H1 (cell line): ENCODE results near the gene DMRT1. TPM values are rescaled to one million over a fixed set of nuclear protein-coding genes. Genes with fewer than 3 reads are reported as not detected.

ENCODE experiments used
- CTCF ChIA-PET: fragments of 300-600 bp; sonication (Branson Sonifier 250); formaldehyde crosslinking; loops from one replicate; lab custom pipeline; 2021; ENCODE audit not compliant: partially characterized antibody; lab: Charles Lee
- POLR2A ChIA-PET: fragments of 300-600 bp; sonication (Branson Sonifier 250); formaldehyde crosslinking; loops from one replicate; lab custom pipeline; 2021; ENCODE audit warnings: inconsistent platforms; ENCODE audit not compliant: partially characterized antibody; lab: Charles Lee
- DNase-seq, 2 experiments: peaks; one replicate each; pipeline versions ENCODE4 v3.0.0 to v3.0.0-alpha.2; 2010 to 2022; ENCODE audit warnings: low spot score in 2 of 2, low read depth in 1 of 2, mixed read lengths in 1 of 2
- FAIRE-seq: peaks from 2 replicates; lab custom pipeline; 2011; peaks lifted over from hg19 to GRCh38; lab: Jason Lieb, UNC
- H2AFZ ChIP-seq: 2 replicates; pipeline ENCODE4 v1.8.1; 2012; ENCODE audit warnings: low read length, inconsistent platforms
- H2AK5ac ChIP-seq: 2 replicates; pipeline ENCODE4 v1.6.1; 2013; ENCODE audit warnings: low read depth, low read length
- H2BK120ac ChIP-seq: replicated peaks from 2 replicates; pipeline ENCODE3; 2013; ENCODE audit warnings: low read depth, low read length, inconsistent platforms
- H2BK12ac ChIP-seq: 2 replicates; pipeline ENCODE4 v1.6.1; 2013; ENCODE audit warnings: low read depth, low read length
- H2BK15ac ChIP-seq: 2 replicates; pipeline ENCODE4 v1.6.1; 2013; ENCODE audit warnings: low read length
- H2BK20ac ChIP-seq: 2 replicates; pipeline ENCODE4 v1.6.1; 2013; ENCODE audit warnings: low read length
- H2BK5ac ChIP-seq: 2 replicates; pipeline ENCODE4 v1.6.1; 2013; ENCODE audit warnings: low read depth, low read length
- H3K14ac ChIP-seq: 2 replicates; pipeline ENCODE4 v1.6.1; 2013; ENCODE audit warnings: inconsistent platforms; ENCODE audit not compliant: insufficient read length
- H3K18ac ChIP-seq: 2 replicates; pipeline ENCODE4 v1.6.1; 2013; ENCODE audit warnings: low read length; ENCODE audit errors: extremely low read depth
- H3K23ac ChIP-seq: 2 replicates; pipeline ENCODE4 v1.6.1; 2013; ENCODE audit warnings: inconsistent platforms; ENCODE audit not compliant: insufficient read length
- H3K23me2 ChIP-seq: 2 replicates; pipeline ENCODE4 v1.6.1; 2013; ENCODE audit warnings: low read depth, low read length
- H3K27ac ChIP-seq: 2 replicates; pipeline ENCODE4 v1.6.1; 2011; ENCODE audit warnings: low read depth, low read length, inconsistent platforms
- H3K27me3 ChIP-seq, 4 experiments: replicated peaks in 1 of 4; 1 replicate in 1 of 4; 2 replicates in 3 of 4; pipeline versions ENCODE4 v1.6.1 to v1.8.1; 2011 to 2013; ENCODE audit warnings: low read length in 3 of 4, mild to moderate bottlenecking in 3 of 4, inconsistent platforms in 2 of 4, mixed read lengths in 2 of 4, moderate library complexity in 1 of 4; ENCODE audit not compliant: control insufficient read depth in 3 of 4, insufficient read depth in 3 of 4; ENCODE audit errors: extremely low read depth in 1 of 4
- H3K36me3 ChIP-seq, 4 experiments: 2 replicates each; pipeline versions ENCODE4 v1.6.1 to v1.8.1; 2011 to 2013; ENCODE audit warnings: mild to moderate bottlenecking in 4 of 4, low read length in 3 of 4, moderate library complexity in 2 of 4, control low read depth in 1 of 4, inconsistent platforms in 1 of 4; ENCODE audit not compliant: insufficient read depth in 4 of 4, control insufficient read depth in 2 of 4
- H3K4ac ChIP-seq: replicated peaks from 2 replicates; pipeline ENCODE3; 2013; ENCODE audit warnings: low read length, low read depth, mixed read lengths, inconsistent platforms; ENCODE audit not compliant: insufficient read length
- H3K4me1 ChIP-seq, 4 experiments: replicated peaks in 1 of 4; 1 replicate in 1 of 4; 2 replicates in 3 of 4; pipeline versions ENCODE4 v1.6.1 to v1.8.1; 2011 to 2013; ENCODE audit warnings: low read length in 3 of 4, inconsistent platforms in 2 of 4, mixed read lengths in 1 of 4; ENCODE audit not compliant: insufficient read depth in 4 of 4, control insufficient read depth in 3 of 4
- H3K4me2 ChIP-seq, 2 experiments: 2 replicates each; pipeline versions ENCODE4 v1.6.1 to v1.8.1; 2011 to 2013; ENCODE audit warnings: low read depth in 2 of 2, low read length in 2 of 2, control low read depth in 1 of 2, inconsistent platforms in 1 of 2, mild to moderate bottlenecking in 1 of 2; ENCODE audit not compliant: insufficient read depth in 1 of 2
- H3K4me3 ChIP-seq, 4 experiments: fragments of 200-600, 300-600 bp in 1 of 4; sonication (generic), shearing (Covaris generic), sonication (Bioruptor Twin) in 1 of 4; 2 replicates each; pipeline versions ENCODE4 v1.5.1 to v1.8.1; 2011 to 2016; ENCODE audit warnings: low read length in 4 of 4, low read depth in 3 of 4, control low read depth in 2 of 4, inconsistent platforms in 2 of 4, mild to moderate bottlenecking in 2 of 4, mixed read lengths in 1 of 4, moderate library complexity in 1 of 4; ENCODE audit not compliant: insufficient read depth in 2 of 4; ENCODE audit errors: extremely low read depth in 1 of 4
- H3K56ac ChIP-seq: replicated peaks from 2 replicates; pipeline ENCODE3; 2013; ENCODE audit warnings: low read depth, mild to moderate bottlenecking, mixed read lengths, low read length, inconsistent platforms; ENCODE audit not compliant: insufficient read length
- H3K79me1 ChIP-seq: 2 replicates; pipeline ENCODE4 v1.6.1; 2013; ENCODE audit warnings: low read depth, low read length, control low read depth
- H3K79me2 ChIP-seq, 2 experiments: 2 replicates each; pipeline versions ENCODE4 v1.6.1 to v1.8.1; 2012 to 2013; ENCODE audit warnings: low read length in 2 of 2, mild to moderate bottlenecking in 2 of 2, inconsistent platforms in 1 of 2; ENCODE audit not compliant: insufficient read depth in 2 of 2, control insufficient read depth in 1 of 2
- H3K9ac ChIP-seq, 4 experiments: replicated peaks in 1 of 4; 1 replicate in 1 of 4; 2 replicates in 3 of 4; pipeline versions ENCODE4 v1.6.1 to v1.8.1; 2011 to 2013; ENCODE audit warnings: low read depth in 3 of 4, low read length in 3 of 4, control low read depth in 2 of 4, mild to moderate bottlenecking in 2 of 4, moderate library complexity in 2 of 4, inconsistent platforms in 1 of 4; ENCODE audit errors: extremely low read depth in 1 of 4
- H3K9me3 ChIP-seq, 2 experiments: 2 replicates each; pipeline versions ENCODE4 v1.6.1 to v1.8.1; 2012 to 2013; ENCODE audit warnings: mild to moderate bottlenecking in 2 of 2, moderate library complexity in 2 of 2, control low read depth in 1 of 2, inconsistent platforms in 1 of 2, low read depth in 1 of 2, low read length in 1 of 2, mixed read lengths in 1 of 2; ENCODE audit not compliant: insufficient read depth in 2 of 2
- H4K20me1 ChIP-seq, 2 experiments: replicated peaks in 1 of 2; 2 replicates each; pipeline versions ENCODE3 to v1.8.1; 2011 to 2013; ENCODE audit warnings: inconsistent platforms in 2 of 2, low read length in 2 of 2, mild to moderate bottlenecking in 1 of 2; ENCODE audit not compliant: insufficient read depth in 2 of 2, control insufficient read depth in 1 of 2
- H4K5ac ChIP-seq: 2 replicates; pipeline ENCODE4 v1.6.1; 2013; ENCODE audit warnings: low read length, low read depth, mixed read lengths, inconsistent platforms; ENCODE audit not compliant: insufficient read length
- H4K8ac ChIP-seq: 2 replicates; pipeline ENCODE4 v1.8.0; 2013; ENCODE audit warnings: mild to moderate bottlenecking, moderate library complexity, low read length, inconsistent platforms; ENCODE audit not compliant: insufficient read depth; ENCODE audit errors: extremely low read depth
- H4K91ac ChIP-seq: replicated peaks from 2 replicates; pipeline ENCODE3; 2013; ENCODE audit warnings: low read length, mixed read lengths, inconsistent platforms; ENCODE audit not compliant: insufficient read length
- CHD2 ChIP-seq: IDR thresholded peaks from 2 replicates; pipeline ENCODE4 v1.6.1; 2012; ENCODE audit warnings: low read length, improper control_type of control experiment
- EZH2 ChIP-seq: fragments of 200-600 bp; sonication (generic); IDR thresholded peaks from 2 replicates; pipeline ENCODE4 v1.7.1; 2012; ENCODE audit warnings: low read depth, mild to moderate bottlenecking, moderate library complexity, low read length, inconsistent platforms; ENCODE audit not compliant: severe bottlenecking
- KDM1A ChIP-seq: fragments of 200-600, 300-600 bp; sonication (generic); IDR thresholded peaks from 2 replicates; pipeline ENCODE4 v1.7.1; 2016; ENCODE audit warnings: mild to moderate bottlenecking, low read length, borderline replicate concordance
- MAFK ChIP-seq: IDR thresholded peaks from 2 replicates; pipeline ENCODE4 v1.6.1; 2012; ENCODE audit warnings: low read depth, mild to moderate bottlenecking, improper control_type of control experiment, low read length
- RBBP5 ChIP-seq: IDR thresholded peaks from 2 replicates; pipeline ENCODE4 v1.7.1; 2012; ENCODE audit warnings: low read depth, mild to moderate bottlenecking, inconsistent platforms, low read length, moderate library complexity, borderline replicate concordance
- SAP30 ChIP-seq: fragments of 300-600 bp; sonication (generic); IDR thresholded peaks from 2 replicates; pipeline ENCODE4 v1.7.1; 2012; ENCODE audit warnings: low read length, moderate library complexity, mild to moderate bottlenecking, inconsistent platforms; ENCODE audit not compliant: insufficient read depth, insufficient replicate concordance
- SP4 ChIP-seq: IDR thresholded peaks from 2 replicates; pipeline ENCODE4 v1.6.1; 2012; ENCODE audit warnings: low read length, inconsistent platforms
- TCF12 ChIP-seq: IDR thresholded peaks from 2 replicates; pipeline ENCODE4 v1.6.1; 2011; ENCODE audit warnings: low read depth, mild to moderate bottlenecking, low read length
- TEAD4 ChIP-seq: IDR thresholded peaks from 2 replicates; pipeline ENCODE4 v1.6.1; 2012; ENCODE audit warnings: low read depth, low read length, inconsistent platforms, mixed read lengths
- WGBS, 2 experiments: shearing (Covaris generic) in 1 of 2; methylation state at CpG; one replicate each; pipeline versions ENCODE4 v1.1.6 to v1.1.7; 2013 to 2015; ENCODE audit warnings: low lambda C conversion rate in 2 of 2, mixed read lengths in 2 of 2, inconsistent platforms in 1 of 2, low coverage in 1 of 2, missing lambda C conversion rate in 1 of 2; ENCODE audit not compliant: insufficient replicate concordance in 2 of 2, insufficient coverage in 1 of 2, insufficient read length in 1 of 2; ENCODE audit errors: extremely low coverage in 1 of 2, missing lambda C conversion rate in 1 of 2; 5-methylcytosine and 5-hydroxymethylcytosine counted together
- polyA plus RNA-seq, 7 experiments: library from polyadenylated mRNA; depleted of rRNA in 3 of 7; stranded (reverse) in 5 of 7; unstranded in 2 of 7; fragments of >200 nt in 5 of 7; fragments of 200-250 nt in 2 of 7; gene quantifications; 1 replicate in 5 of 7; 2 replicates in 1 of 7; 4 replicates in 1 of 7; pipeline versions ENCODE4 v1.2.1 to v1.2.3, GENCODE V29; 2011 to 2013; ENCODE audit warnings: missing spikeins in 2 of 7, mixed read lengths in 2 of 7
- total RNA-seq: library from RNA; stranded (reverse); fragmentation: NEBNext Ultra II Directional; extraction: Animal tissue kit (Norgen Biotek cat#: 25700); gene quantifications from 2 replicates; pipeline ENCODE4 v1.2.1, GENCODE V29; 2021
- TF ChIP-seq, protein P1 (sequence below): IDR thresholded peaks from 2 replicates; pipeline ENCODE4 v1.6.1; 2011; ENCODE audit warnings: low read length, improper control_type of control experiment
- TF ChIP-seq, protein P2 (sequence below): IDR thresholded peaks from 2 replicates; pipeline ENCODE4 v1.6.1; 2012; ENCODE audit warnings: inconsistent platforms

DMRT1 gene
- total and polyA plus RNA-seq, 2 of the 8 experiments (the other 6 are each of a cell fraction or from before 2014, with no cell fraction given) = 0.15 TPM; not detected in 1

DNA sequence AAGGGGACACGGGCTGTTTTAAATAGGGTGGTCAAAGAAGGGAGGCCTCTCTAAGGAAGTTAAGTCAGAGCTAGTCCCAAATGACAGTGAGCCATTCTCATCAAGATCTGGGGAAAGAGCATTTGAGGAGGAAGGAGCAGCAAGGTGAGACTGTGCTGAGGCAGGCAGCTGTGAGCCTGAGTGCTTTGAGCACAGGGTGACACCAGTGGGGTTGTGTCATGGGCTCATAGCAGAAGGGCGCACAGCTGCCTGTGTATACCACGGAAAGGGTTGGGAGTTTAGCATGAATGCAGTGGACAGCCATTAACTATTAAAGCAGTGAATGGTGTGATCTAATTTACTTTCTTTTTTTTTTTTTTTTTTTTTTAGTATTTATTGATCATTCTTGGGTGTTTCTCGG, 19.2 kb downstream of the DMRT1 start:
- H3K27me3 ChIP-seq = no peaks in the 10 kb centered on the region
- no peak overlapping the region for H2BK120ac ChIP-seq
- no peaks in the 10 kb centered on the region for H3K36me3 ChIP-seq
- POLR2A ChIA-PET = no interaction called here
- H2BK20ac ChIP-seq = no peak overlapping the region
- no peaks in the 10 kb centered on the region for H3K79me2 ChIP-seq
- H3K4me2 ChIP-seq = no peak overlapping the region
- H3K9ac ChIP-seq = no peak overlapping the region
- 0 out of 2 replicates have a peak overlapping the region, but pooled peaks have one; percentile 27 for H2BK12ac ChIP-seq
- H4K5ac ChIP-seq = no peak overlapping the region
- no peak overlapping the region for H3K18ac ChIP-seq
- H2BK15ac ChIP-seq = no peak overlapping the region
- no peak overlapping the region for H2AK5ac ChIP-seq
- H2AFZ ChIP-seq = no peak overlapping the region
- no peak overlapping the region for H2BK5ac ChIP-seq
- H4K91ac ChIP-seq = no peak overlapping the region
- H3K4me1 ChIP-seq = no peaks in the 10 kb centered on the region
- H3K4me3 ChIP-seq = no peak overlapping the region
- H3K27ac ChIP-seq = no peak overlapping the region
- no peak overlapping the region for H3K23ac ChIP-seq
- peaks cover 2 to 9% of the 10 kb centered on the region in 2 experiments; a peak in 2 of 4 replicates for H3K9me3 ChIP-seq
- 88% methylated on average over 3 of the region's 4 CpGs; no CpG with 5 or more reads in 1 of the 2 experiments for WGBS, 2 experiments
- H4K8ac ChIP-seq = no peak overlapping the region
- no peaks in the 10 kb centered on the region for H4K20me1 ChIP-seq
- H3K14ac ChIP-seq = no peak overlapping the region
- FAIRE-seq = no peak
- no peaks in the 10 kb centered on the region for H3K79me1 ChIP-seq
- H3K56ac ChIP-seq = no peak overlapping the region
- no peak overlapping the region for H3K4ac ChIP-seq
- H3K23me2 ChIP-seq = no peaks in the 10 kb centered on the region
- no peak for DNase-seq
- CTCF ChIA-PET = no interaction called here
- TF ChIP-seq TEAD4 (no peak), KDM1A (no peak), EZH2 (no peak), RBBP5 (no peak), SP4 (no peak), CHD2 (no peak), MAFK (no peak), SAP30 (no peak), TCF12 (no peak)
- TF ChIP-seq, protein P1, sequence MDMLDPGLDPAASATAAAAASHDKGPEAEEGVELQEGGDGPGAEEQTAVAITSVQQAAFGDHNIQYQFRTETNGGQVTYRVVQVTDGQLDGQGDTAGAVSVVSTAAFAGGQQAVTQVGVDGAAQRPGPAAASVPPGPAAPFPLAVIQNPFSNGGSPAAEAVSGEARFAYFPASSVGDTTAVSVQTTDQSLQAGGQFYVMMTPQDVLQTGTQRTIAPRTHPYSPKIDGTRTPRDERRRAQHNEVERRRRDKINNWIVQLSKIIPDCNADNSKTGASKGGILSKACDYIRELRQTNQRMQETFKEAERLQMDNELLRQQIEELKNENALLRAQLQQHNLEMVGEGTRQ = no peak
- TF ChIP-seq, protein P2, sequence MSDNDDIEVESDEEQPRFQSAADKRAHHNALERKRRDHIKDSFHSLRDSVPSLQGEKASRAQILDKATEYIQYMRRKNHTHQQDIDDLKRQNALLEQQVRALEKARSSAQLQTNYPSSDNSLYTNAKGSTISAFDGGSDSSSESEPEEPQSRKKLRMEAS = no peak
